Muscle of back (tissue), 11 donors: Measurements from ENCODE around the gene SLC6A1. TPM values are rescaled to one million over a fixed set of nuclear protein-coding genes. Genes with fewer than 3 reads are reported as not detected.
"Not testable (repeated sequence)": the region's sequence is repeated elsewhere in the genome, so short reads cannot be mapped to it uniquely, and the experiment has no call there.

ENCODE experiments used
- DNase-seq, 3 donors: peaks; one replicate each; pipeline versions ENCODE4 v3.0.0 to v3.0.0-alpha.2; 2013
- polyA plus RNA-seq, 10 donors: library from polyadenylated mRNA; unstranded; fragments of 120-200 nt; gene quantifications; one replicate each; pipeline ENCODE4 v1.2.1, GENCODE V29; 2013; ENCODE audit not compliant: insufficient read length in 10 of 10

The SLC6A1 gene
- polyA plus RNA-seq, 10 donors: 1.1 to 5.2 (median 2.6) TPM

DNA sequence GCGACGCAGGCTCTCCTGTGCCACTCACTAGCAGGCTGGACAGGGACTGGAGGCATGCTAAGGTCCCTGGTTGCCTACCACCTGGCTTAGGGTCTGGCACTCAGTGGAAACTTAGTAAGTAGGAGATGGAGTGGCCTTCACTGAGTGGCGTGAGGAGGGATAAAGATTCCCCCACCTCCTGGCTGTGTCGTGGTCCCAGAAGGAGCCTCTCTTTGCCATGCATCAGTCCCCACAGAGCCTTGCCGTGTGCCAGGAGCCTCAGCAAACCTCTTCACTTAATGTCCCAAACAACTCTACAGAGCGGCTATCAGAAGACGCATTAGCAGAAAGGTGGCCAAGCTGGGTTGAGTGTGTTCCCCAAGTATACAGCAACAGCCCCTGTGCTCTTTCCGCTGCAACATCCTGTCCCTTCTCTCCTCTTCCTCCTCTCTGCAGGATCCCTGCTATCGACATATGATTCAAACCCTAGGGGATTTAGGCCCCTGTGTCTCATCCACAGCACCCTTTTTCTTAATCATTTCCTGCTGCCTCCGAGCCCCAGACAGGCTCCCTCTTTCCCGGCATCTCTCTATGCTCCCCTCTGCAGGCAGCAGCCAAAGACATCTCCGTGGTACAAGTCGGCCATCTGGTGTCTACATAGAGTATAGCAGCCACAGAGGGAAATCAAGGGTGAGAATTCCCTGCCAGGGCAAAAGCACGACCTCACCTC is 66.7 kb downstream of the SLC6A1 start:
- peak; percentile 55 to 83 (median 65) for DNase-seq

DNA sequence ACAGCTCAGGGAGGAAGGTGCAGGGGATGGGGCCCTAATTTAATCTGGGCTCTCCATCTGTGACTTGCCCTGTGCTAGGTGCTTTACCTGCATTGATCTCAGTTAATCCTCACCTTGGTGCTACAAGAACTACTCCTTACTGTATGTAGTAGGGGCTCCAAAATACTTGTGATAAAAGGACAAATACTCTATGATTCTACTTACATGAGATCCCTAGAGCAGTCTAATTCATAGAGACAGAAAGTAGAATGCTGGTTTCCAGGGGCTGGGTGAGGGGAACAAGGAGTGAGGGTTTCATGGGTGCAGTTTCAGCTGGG is 67.2 kb downstream of the SLC6A1 start:
- DNase-seq: no peak

DNA sequence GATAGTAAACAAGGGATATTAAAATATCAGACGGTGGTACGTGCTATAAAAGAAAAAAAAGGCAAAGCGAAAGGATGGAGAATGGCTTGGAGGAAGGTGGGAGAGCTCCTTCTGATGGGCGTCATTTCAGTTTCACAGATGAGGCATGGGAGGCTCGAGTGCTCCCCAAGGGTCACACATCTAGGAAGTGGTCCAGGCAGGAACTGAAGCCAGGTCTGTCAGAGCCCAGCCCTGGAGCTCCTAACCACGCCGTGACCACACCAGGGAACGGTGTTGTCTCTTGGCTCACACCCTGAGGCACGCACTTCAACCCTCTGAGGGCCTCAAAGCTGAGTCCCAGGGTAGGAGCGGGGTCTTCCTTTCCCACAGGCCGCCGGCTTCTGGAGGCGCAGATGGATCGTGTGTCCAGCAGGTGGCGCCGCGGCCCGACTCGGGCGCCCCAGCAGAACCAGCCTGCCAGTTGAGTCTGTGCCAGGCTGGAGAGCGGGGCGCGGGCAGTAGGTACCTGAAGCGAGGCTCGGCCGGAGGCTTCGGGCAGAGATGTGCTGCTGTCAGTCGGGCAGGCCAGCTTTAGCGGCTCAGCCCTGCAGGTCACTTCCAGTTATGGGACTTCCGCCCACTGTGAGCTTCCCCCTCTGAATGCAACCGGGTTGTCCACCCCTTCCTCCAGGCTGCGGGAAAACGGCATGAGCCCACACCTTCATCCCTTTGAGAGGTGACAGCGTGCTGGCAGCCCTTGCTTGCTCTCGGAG is 68.1 kb downstream of the SLC6A1 start:
- peak; percentile 33 to 71 (median 56) for DNase-seq

DNA sequence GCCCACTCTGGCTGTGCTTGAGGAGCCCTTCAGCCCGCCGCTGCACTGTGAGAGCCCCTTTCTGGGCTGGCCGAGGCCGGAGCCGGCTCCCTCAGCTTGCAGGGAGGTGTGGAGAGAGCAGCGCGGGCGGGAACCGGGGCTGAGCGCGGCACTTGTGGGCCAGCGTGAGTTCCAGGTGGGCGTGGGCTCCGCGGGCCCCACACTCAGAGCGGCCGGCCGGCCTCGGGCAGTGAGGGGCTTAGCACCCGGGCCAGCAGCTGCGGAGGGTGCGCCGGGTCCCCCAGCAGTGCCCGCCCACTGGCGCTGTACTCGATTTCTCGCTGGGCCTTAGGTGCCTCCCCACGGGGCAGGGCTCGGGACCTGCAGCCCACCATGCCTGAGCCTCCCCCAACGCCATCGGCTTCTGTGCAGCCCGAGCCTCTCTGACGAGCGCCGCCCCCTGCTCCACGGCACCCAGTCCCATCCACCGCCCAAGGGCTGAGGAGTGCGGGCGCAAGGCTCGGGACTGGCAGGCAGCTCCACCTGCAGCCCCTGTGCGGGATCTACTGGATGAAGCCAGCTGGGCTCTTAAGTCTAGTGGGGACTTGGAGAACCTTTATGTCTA is 68.8 kb downstream of the SLC6A1 start:
- DNase-seq: not testable (repeated sequence)

DNA sequence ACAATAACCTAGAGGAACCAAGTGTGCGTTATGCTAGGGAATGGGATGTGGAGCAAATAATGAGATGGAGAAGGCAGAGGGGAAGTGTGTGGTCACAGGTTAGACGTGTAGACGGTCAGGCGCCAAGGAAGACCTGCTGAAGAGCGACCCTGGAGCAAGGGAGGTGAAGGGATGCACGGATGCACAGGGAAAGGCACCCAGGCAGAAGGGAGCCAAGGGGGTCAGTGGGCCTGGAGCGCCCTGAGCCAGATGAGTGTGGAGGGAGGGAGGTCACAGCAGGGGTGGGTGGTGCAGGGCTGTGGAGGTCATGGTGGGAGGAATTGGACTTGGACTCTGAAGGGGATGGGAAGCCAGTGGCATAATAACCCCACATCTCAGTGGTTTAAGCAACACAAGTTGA is 70.2 kb downstream of the SLC6A1 start:
- no peak for DNase-seq

DNA sequence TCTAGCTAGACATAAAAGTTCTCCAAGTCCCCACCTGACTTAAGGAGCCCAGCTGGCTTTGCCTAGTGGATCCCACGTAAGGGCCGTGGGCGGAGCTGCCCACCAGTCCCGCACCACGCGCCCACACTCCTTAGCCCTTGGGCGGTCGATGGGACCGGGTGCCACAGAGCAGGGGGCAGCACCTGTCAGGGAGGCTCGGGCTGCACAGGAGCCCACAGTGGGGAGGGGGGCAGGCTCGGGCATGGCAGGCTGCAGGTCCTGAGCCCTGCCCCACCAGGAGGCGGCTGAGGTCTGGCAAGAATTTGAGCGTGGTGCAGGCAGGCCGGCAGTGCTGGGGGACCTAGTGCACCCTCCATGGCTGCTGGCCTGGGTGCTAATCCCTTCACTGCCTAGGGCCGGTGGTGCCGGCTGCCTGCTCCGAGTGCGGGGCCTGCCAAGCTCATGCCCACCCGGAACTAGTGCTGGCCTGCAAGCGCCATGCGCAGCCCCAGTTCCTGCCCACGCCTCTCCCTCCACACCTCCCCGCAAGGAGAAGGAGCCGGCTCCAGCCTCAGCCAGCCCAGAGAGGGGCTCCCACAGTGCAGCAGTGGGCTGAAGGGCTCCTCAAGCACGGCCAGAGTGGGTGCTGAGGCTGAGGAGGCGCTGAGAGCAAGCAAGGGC is 78.7 kb downstream of the SLC6A1 start:
- no peak for DNase-seq

DNA sequence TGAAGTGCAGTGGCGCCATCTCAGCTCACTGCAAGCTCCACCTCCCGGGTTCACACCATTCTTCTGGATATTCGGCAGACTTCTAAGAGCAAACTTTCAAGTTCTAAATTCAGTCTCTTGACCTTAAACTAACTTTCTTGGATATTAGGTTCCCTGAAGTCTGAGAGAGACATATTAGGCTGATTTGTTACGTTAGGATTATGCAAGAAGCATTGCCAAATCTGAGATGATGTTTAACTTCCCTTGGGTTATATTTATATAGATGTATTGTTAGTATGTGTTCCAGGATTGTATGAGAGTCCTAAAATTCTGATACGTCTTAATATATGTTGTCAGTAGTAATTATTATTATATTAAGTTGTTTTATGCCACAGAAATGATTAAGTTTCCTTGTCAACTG is 80.1 kb downstream of the SLC6A1 start:
- DNase-seq: no peak

DNA sequence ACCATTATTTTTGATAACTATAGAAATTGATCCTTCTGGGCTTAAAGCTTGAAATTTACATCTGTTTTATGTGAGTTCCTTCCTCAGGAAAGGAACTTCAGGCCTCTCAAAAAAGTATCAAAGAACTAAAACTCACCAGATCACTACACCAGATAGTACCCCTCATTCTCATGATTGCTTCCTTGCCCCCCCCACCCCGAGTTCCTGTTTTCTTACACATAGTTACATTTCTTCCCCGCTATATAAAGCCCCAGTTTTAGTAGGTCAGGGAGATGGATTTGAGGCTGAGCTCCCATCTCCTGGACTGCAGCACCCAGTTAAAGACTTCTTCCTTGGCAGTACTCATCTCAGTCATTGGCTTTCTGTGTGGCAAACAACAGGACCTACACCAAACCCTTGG is 81.5 kb downstream of the SLC6A1 start:
- no peak for DNase-seq

DNA sequence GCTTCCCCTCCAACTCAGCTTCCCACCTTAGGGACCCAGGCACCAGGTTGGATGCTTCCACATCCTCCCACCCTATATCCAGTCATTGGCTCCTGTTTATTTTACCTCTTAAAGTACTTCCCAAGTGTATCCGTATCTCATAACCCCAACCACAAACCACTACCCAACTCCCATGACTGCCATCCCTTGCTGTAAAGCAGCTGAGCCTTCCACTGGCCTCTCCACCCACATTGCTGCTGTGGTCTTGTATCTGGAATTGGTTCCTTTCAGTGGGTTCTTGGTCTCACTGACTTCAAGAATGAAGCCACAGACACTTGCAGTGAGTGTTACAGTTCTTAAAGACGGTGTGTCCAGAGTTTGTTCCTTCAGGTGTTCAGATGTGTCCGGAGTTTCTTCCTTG is 81.9 kb downstream of the SLC6A1 start:
- no peak for DNase-seq

DNA sequence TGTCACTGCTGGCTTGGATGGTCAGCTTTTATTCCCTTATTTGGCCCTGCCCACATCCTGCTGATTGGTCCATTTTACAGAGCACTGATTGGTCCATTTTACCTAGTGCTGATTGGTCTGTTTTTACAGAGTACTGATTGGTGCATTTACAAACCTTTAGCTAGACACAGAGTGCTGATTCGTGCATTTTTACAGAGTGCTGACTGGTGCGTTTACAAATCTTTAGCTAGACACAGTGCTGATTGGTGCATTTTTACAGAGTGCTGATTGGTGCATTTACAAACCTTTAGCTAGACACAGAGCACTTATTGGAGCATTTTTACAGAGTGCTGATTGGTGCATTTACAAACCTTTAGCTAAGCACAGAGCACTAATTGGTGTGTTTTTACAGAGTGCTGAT is 82.6 kb downstream of the SLC6A1 start:
- not testable (repeated sequence) for DNase-seq

DNA sequence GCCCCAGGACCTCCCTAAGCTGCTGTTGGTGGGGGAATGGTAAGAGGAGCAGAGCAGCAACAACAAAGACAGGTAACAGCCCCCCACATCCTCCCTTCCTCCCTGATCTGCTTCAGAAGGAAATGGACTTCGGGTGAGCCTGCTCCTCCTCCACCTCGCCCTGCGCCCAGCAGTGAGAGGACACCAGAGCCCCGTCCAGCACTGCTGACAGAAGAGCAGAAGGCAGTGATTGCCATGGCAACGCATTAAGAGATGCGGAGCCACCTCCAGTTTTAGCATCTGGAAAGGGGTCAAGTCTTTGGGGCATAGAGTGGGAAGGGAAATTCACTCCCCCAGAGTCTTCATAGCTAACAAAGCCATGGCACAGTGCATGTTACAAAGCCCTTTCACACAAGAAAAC is 84.2 kb downstream of the SLC6A1 start:
- no peak for DNase-seq

DNA sequence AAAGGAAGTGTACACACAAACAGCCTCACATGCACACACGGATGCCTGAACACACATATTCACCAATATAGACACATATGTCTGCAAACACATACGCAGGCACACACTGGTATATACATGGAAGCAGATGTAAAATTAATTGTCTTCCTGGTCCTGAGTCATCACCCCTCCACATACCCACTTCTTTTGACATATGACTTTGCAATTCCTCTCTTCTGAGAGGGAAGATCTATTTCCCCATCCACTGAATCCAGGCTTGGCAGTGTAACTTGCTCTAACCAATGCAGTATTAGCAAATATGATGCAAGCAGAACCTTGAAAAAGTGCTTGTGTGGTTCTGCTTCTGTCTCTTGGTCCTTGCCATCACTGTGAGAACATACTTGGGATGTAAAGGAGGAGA is 84.9 kb downstream of the SLC6A1 start:
- no peak for DNase-seq

DNA sequence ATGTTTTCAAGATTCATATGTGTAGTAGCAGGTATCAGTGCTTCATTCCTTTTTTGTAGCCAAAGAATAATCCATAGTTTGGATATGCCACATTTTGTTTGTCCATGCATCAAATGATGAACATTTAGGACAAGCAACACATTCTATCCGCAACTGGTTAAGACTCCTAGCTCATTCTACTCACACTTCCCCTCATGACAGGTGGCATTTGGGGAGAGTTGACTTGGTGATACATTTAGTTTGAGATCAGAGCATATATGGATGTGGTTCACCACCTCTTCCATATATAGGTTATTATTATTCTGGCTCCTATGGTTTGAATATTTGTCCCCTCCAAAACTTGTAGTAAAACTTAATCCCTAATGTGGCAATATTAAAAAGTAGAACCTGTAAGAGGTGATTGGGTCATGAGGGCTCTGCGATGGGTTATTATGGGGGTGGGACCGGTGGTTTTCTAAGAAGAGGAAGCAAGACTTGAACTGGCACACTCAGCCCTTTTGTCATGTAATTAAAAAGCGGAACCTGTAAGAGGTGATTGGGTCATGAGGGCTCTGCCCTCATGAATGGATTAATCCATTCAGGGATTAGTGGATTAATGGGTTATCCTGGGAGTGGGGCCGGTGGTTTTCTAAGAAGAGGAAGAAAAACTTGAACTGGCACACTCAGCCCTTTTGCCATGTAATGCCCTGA is 86.4 kb downstream of the SLC6A1 start:
- DNase-seq: no peak

DNA sequence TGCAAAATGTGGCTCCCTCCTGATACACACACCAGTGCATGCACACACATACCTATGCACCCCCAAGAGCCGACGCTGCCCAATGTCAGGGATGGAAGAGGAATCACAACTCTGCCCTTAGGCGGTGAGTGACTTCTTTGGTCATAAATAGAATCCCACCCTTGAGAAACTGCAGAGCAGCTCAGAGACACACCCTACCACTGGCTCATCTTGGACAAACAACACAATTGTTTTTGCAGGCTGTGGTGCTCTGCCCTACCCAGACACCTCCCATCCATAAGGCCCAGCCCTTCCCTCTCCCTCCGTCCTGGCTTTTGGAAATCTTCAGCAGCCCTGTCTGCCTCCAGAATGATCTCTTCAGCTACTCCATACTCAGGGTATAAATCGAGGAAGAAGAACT is 87.9 kb downstream of the SLC6A1 start:
- DNase-seq: no peak

DNA sequence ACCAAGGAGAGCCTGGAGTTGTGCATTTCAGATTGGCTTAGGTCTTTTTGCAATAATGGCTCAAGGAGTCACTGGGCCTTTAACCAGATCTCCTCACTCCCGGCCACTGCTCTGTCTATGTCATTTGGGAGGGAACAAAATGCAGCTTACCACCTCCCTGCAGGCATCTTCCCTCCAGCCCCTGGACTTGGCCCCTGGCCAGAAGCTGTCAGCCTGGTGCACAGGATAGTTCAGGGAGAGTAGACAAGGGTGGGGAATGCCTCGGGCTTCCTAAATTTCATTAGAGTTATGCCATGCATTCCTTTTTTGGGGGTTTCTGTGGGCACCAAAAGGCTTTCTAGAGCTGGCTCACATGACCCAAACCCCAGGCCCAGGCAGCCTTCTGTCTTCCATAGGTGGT is 91.5 kb downstream of the SLC6A1 start:
- DNase-seq: no peak

DNA sequence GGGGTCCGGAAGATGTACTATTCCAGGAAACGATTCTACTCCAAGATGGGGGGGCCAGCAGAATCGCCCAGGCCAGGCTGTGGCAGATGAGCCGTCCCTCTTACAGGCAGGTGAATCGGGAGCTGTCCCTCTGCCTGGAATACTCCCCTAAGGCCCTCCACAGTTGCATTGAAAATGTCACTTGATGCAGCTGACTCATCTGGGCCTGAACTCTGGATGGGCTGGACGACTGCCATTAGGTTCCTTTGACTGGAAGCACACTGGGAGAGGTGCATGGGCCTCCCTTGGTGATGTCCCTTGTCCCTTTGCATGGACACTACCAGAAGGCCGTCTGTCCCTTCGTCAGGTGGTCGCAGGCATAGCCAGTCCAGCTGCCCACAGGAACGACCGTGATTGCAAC is 92.1 kb downstream of the SLC6A1 start:
- DNase-seq: no peak

DNA sequence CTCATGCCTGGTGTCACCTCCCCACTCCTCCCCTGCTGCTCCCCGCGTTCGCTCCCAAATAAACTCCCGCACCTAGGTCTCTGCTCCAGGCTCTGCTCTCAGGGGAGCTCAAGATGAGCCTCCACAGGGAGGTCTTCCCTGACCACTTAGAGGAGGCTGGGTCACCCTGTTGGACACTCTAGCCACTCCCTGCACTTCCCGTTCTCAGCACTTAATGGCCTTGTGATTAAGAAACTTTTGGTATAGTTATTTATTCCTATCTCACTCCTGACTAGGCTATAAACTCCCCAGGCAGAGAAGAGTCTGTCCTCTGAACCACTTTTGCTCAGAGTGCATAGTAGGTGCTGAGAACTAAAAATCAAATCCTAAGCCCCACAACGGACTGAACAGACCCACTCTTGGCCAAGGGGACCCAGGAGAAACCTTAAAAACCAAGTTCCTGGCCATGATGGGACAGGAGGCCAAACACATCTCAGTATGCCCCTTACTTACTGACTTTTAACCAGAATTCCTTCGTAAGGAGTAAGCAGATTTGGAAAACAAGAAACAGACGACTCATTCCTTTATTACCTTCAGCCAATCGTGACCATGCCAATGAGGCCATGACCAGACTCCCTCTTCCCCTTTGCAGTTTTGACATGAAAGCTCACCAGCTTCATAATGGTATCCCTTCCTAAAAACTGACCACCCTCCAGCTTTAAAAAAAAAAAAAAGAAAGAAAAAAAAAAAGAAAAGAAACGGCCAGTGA is 92.7 kb downstream of the SLC6A1 start:
- DNase-seq: no peak

DNA sequence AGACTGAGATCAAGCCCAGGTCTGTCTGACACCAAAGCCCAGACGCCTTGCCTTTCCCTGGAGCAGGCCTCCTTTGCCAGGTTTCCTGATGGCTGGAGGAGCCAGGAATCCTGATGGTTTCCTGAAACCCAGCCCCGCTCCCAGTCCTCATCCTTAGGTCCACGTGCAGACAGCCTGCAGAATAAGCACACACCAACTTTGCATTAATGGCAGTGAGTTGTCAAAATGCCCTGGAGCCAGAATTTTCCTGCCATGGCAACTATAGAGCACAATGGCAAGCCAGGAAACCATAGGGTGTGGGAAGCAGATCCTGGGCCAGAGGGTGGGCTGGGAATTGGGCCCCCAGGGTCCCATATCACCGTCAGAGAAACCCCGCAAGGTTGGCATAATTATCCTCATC is 94.3 kb downstream of the SLC6A1 start:
- DNase-seq: no peak

DNA sequence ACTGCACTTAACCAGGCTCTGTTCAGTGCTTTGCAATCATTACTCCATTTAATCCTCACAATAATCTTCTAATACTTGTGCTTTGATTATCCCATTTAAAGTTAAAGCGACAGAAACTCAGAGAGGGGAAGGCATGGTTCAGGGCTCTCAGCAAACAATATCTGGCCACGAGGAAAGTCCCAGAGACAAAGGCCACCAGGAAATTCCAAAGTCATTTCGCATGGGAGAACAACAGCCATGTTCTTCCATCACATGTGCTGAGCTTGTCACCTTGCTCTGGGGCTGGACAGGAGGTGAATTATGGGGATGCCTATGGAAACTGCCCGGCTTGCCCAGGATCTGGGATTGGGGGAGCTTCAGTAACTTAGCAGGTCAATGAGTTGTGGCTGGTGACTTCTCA is 95.5 kb downstream of the SLC6A1 start:
- no peak for DNase-seq

DNA sequence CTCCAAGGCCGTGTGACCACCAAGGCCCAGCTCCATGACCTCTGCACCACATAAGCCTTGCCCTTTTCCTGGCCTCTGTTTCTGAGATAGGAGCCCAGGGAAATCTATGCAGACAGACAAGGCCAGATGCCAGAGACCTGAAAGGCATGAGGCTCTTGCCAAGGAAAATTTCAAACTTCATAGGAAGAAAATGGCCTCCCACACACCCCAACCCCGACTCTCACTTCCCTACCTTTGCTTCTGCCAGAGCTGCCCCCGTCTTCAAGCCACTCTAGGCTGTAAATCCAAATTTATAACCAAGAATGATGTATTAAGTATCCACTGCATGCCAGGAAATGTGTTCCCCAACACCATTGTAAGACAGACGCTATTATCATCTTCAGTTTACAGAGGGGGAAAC is 96.3 kb downstream of the SLC6A1 start:
- DNase-seq: no peak
